Endothelial cell of umbilical vein (primary cell): ENCODE results near the gene ZBTB17. TPM values are rescaled to one million over a fixed set of nuclear protein-coding genes. Genes with fewer than 3 reads are reported as not detected.

ENCODE experiments used
- BruUV-seq: library from RNA; stranded (reverse); fragments of 400-500 nt; replicated peaks from 2 replicates; lab custom pipeline; 2021; lab: Mats Ljungman, UMichigan
- CTCF ChIA-PET: fragments of 300-600, 350-600 bp; sonication (Branson Sonifier 250); formaldehyde crosslinking; loops from one replicate; lab custom pipeline; 2021; ENCODE audit warnings: antibody characterized with exemption, inconsistent platforms; lab: Charles Lee
- POLR2A ChIA-PET: fragments of 300-600, 350-600 bp; sonication (Branson Sonifier 250); formaldehyde crosslinking; loops from one replicate; lab custom pipeline; 2021; ENCODE audit warnings: antibody characterized with exemption, inconsistent platforms; lab: Charles Lee
- DNase-seq: peaks from one replicate; pipeline ENCODE4 v3.0.0-alpha.2; 2011; ENCODE audit warnings: low read depth, low spot score
- FAIRE-seq: peaks from 2 replicates; lab custom pipeline; 2011; peaks lifted over from hg19 to GRCh38; lab: Jason Lieb, UNC
- H2AFZ ChIP-seq: 2 replicates; pipeline ENCODE4 v1.6.0; 2012; ENCODE audit warnings: low read depth, low read length, control low read depth, inconsistent platforms
- H3K27ac ChIP-seq: 2 replicates; pipeline ENCODE4 v1.5.1; 2011; ENCODE audit warnings: low read depth, mild to moderate bottlenecking, control low read depth, low read length, moderate library complexity; ENCODE audit not compliant: insufficient read depth
- H3K27me3 ChIP-seq, 2 experiments: 2 replicates each; pipeline versions ENCODE4 v1.6.0 to v1.6.1; 2011; ENCODE audit warnings: low read length in 2 of 2, mixed read lengths in 1 of 2; ENCODE audit not compliant: control insufficient read depth in 2 of 2, insufficient read depth in 2 of 2
- H3K36me3 ChIP-seq, 2 experiments: 2 replicates in 1 of 2; 3 replicates in 1 of 2; pipeline ENCODE4 v1.5.1; 2011; ENCODE audit warnings: low read length in 2 of 2, mild to moderate bottlenecking in 1 of 2, moderate library complexity in 1 of 2; ENCODE audit not compliant: control insufficient read depth in 2 of 2, insufficient read depth in 2 of 2; ENCODE audit errors: extremely low read depth in 1 of 2
- H3K4me1 ChIP-seq: 3 replicates; pipeline ENCODE4 v1.5.1; 2011; ENCODE audit warnings: mild to moderate bottlenecking, low read length; ENCODE audit not compliant: control insufficient read depth, insufficient read depth; ENCODE audit errors: extremely low read depth
- H3K4me2 ChIP-seq: 2 replicates; pipeline ENCODE4 v1.6.1; 2011; ENCODE audit warnings: low read length, control low read depth, mixed read lengths; ENCODE audit not compliant: insufficient read depth
- H3K4me3 ChIP-seq, 3 experiments: fragments of 200-600 bp in 1 of 3; sonication (generic), shearing (Covaris generic) in 1 of 3; replicated peaks in 1 of 3; 2 replicates each; pipeline ENCODE4 v1.5.1; 2011 to 2016; ENCODE audit warnings: control low read depth in 3 of 3, low read length in 3 of 3, mild to moderate bottlenecking in 2 of 3, inconsistent platforms in 1 of 3, low read depth in 1 of 3, moderate library complexity in 1 of 3; ENCODE audit not compliant: insufficient read depth in 1 of 3
- H3K79me2 ChIP-seq: 2 replicates; pipeline ENCODE4 v1.6.0; 2012; ENCODE audit warnings: low read length, inconsistent platforms; ENCODE audit not compliant: control insufficient read depth, insufficient read depth
- H3K9ac ChIP-seq: replicated peaks from 2 replicates; pipeline ENCODE3; 2011; ENCODE audit warnings: low read length, control low read depth; ENCODE audit not compliant: insufficient read depth; ENCODE audit errors: extremely low read depth
- H3K9me1 ChIP-seq: replicated peaks from 3 replicates; pipeline ENCODE4 v1.6.0; 2011; ENCODE audit warnings: mild to moderate bottlenecking, low read length; ENCODE audit not compliant: control insufficient read depth, insufficient read depth; ENCODE audit errors: extremely low read depth
- H3K9me3 ChIP-seq: replicated peaks from 2 replicates; pipeline ENCODE4 v1.5.1; 2012; ENCODE audit warnings: low read length, inconsistent platforms; ENCODE audit not compliant: control insufficient read depth, insufficient read depth
- H4K20me1 ChIP-seq: replicated peaks from 2 replicates; pipeline ENCODE3; 2011; ENCODE audit warnings: mild to moderate bottlenecking, low read length; ENCODE audit not compliant: control insufficient read depth, insufficient read depth; ENCODE audit errors: extremely low read depth
- EZH2 ChIP-seq: IDR thresholded peaks from 2 replicates; pipeline ENCODE4 v1.6.1; 2012; ENCODE audit warnings: borderline replicate concordance, low read depth, mild to moderate bottlenecking, moderate library complexity, low read length, inconsistent platforms; ENCODE audit not compliant: severe bottlenecking
- FOS ChIP-seq: IDR thresholded peaks from 2 replicates; pipeline ENCODE4 v1.6.1; 2011; ENCODE audit warnings: mild to moderate bottlenecking, low read length, moderate library complexity, borderline replicate concordance; ENCODE audit not compliant: insufficient read depth
- GATA2 ChIP-seq: IDR thresholded peaks from 2 replicates; pipeline ENCODE4 v1.7.0; 2011; ENCODE audit warnings: low read depth, mild to moderate bottlenecking, moderate library complexity, mixed read lengths, low read length; ENCODE audit not compliant: insufficient read length, insufficient read depth
- JUN ChIP-seq: IDR thresholded peaks from 2 replicates; pipeline ENCODE4 v1.6.1; 2011; ENCODE audit warnings: borderline replicate concordance, low read depth; ENCODE audit not compliant: insufficient read length, insufficient read depth
- MAX ChIP-seq: IDR thresholded peaks from 2 replicates; pipeline ENCODE4 v1.6.1; 2011; ENCODE audit not compliant: insufficient read depth, insufficient read length
- MYC ChIP-seq: IDR thresholded peaks from one replicate; pipeline ENCODE4 v1.6.1; 2011; ENCODE audit warnings: mild to moderate bottlenecking, low read depth, low read length
- POLR2A ChIP-seq: IDR thresholded peaks from 2 replicates; pipeline ENCODE4 v1.6.1; 2012; ENCODE audit warnings: low read depth, mild to moderate bottlenecking, control low read depth, low read length
- POLR2AphosphoS5 ChIP-seq: IDR thresholded peaks from 2 replicates; pipeline ENCODE4 v1.6.1; 2012; ENCODE audit warnings: low read depth, mild to moderate bottlenecking, control low read depth, low read length, moderate library complexity; ENCODE audit not compliant: insufficient read depth
- dilution Hi-C: fragments of 300-500 bp; cut with MboI; formaldehyde crosslinking; loops from one replicate; pipeline ENCODE4 v1.15.0; 2019; ENCODE audit warnings: low sequenced_read_pairs; ENCODE audit not compliant: extremely low pct_ligation_motif_present
- intact Hi-C: fragments of 100-400 bp; cut with micrococcal nuclease; formaldehyde crosslinking; loops from one replicate; pipeline ENCODE4 v1.10.0; 2022
- polyA plus RNA-seq, 4 experiments: library from polyadenylated mRNA; depleted of rRNA in 3 of 4; stranded (reverse) in 3 of 4; unstranded in 1 of 4; fragments of >200 nt; gene quantifications; 2 replicates each; pipeline versions ENCODE4 v1.2.1 to v1.2.3, GENCODE V29; 2011 to 2012; ENCODE audit warnings: missing spikeins in 1 of 4
- total RNA-seq: library from RNA; stranded (reverse); gene quantifications from 2 replicates; pipeline ENCODE4 v1.2.3, GENCODE V29; 2021
- TF ChIP-seq, protein P1 (sequence below), 2 donors: IDR thresholded peaks; 1 replicate in 1 of 2; 2 replicates in 1 of 2; pipeline ENCODE4 v1.5.1; 2011; ENCODE audit warnings: low read length in 2 of 2, mild to moderate bottlenecking in 2 of 2, moderate library complexity in 2 of 2, control low read depth in 1 of 2, inconsistent platforms in 1 of 2, low read depth in 1 of 2; ENCODE audit not compliant: insufficient read depth in 1 of 2; ENCODE audit errors: extremely low read depth in 1 of 2

The ZBTB17 gene
- total and polyA plus RNA-seq, 2 donors (not counting 3 experiments of a cell fraction or from before 2014, with no cell fraction given) = 43.9 to 72.7 TPM

DNA sequence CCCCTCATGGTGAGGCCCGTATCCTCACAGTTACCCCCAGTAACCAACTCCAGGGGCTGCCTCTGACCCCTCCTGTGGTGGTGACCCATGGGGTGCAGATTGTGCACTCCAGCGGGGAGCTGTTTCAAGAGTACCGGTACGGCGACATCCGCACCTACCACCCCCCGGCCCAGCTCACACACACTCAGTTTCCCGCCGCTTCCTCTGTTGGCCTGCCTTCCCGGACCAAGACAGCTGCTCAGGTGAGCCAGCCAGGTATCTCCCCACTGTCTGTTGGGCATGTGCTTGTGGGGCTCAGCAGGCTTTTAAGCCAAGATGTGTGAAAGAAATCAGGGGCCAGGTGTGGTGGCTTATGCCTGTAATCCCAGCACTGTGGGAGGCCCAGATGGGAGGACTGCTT is 39.9 kb downstream of the ZBTB17 start:
- dilution Hi-C loops = no loop called here
- no TSS peak for BruUV-seq
- Histone ChIP-seq H3K27me3 (no peaks in the 10 kb centered on the region), H3K36me3 (peaks cover 12 to 50% of the 10 kb centered on the region in 2 experiments), H3K9ac (no peak overlapping the region), H3K79me2 (no peaks in the 10 kb centered on the region), H3K4me3 (no peak overlapping the region), H3K4me1 (peaks cover 26% of the 10 kb centered on the region), H3K4me2 (no peak overlapping the region), H3K27ac (no peak overlapping the region), H3K9me3 (no peaks in the 10 kb centered on the region), H4K20me1 (no peaks in the 10 kb centered on the region), H3K9me1 (no peaks in the 10 kb centered on the region), H2AFZ (no peak overlapping the region)
- ChIA-PET POLR2A (no interaction called here), CTCF (interaction anchor here (1.1 to 2.6 kb wide), 4 partner anchors 13 to 144 kb away, joined by 3 to 31 read pairs (median 16); no protein-coding TSS in a partner anchor)
- DNase-seq = no peak
- TF ChIP-seq POLR2AphosphoS5 = no peak
- no peak for TF ChIP-seq POLR2A
- TF ChIP-seq JUN = no peak
- no peak for FAIRE-seq
- intact Hi-C loops = loop anchor here (2.0 kb wide), 1 partner anchor 101 kb away; no protein-coding TSS in a partner anchor

DNA sequence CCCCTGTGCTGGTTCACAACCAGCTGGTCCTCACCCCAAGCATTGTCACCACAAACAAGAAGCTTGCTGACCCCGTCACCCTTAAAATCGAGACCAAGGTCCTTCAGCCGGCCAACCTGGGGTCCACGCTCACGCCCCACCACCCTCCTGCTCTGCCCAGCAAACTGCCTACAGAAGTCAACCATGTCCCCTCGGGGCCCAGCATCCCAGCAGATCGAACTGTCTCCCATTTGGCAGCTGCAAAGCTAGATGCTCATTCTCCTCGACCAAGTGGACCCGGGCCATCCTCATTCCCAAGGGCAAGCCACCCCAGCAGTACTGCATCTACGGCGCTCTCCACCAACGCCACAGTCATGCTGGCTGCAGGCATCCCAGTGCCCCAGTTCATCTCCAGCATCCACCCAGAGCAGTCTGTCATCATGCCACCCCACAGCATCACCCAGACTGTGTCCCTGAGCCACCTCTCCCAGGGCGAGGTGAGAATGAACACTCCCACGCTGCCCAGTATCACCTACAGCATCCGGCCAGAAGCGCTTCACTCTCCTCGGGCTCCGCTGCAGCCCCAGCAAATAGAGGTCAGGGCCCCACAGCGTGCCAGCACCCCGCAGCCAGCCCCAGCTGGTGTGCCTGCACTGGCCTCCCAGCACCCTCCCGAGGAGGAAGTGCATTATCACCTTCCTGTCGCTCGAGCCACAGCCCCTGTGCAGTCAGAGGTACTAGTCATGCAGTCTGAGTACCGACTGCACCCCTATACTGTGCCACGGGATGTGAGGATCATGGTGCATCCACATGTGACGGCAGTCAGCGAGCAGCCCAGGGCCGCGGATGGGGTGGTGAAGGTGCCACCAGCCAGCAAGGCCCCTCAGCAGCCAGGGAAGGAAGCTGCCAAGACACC is 40.6 kb downstream of the ZBTB17 start:
- intact Hi-C loops = no loop called here
- Histone ChIP-seq H3K4me2 (no peak overlapping the region), H3K36me3 (peaks cover 15 to 51% of the 10 kb centered on the region in 2 experiments), H3K4me3 (no peak overlapping the region), H3K79me2 (no peaks in the 10 kb centered on the region), H3K9me3 (no peaks in the 10 kb centered on the region), H2AFZ (no peak overlapping the region), H3K9me1 (no peaks in the 10 kb centered on the region), H3K27me3 (no peaks in the 10 kb centered on the region), H4K20me1 (no peaks in the 10 kb centered on the region), H3K9ac (no peak overlapping the region), H3K4me1 (peaks cover 26% of the 10 kb centered on the region), H3K27ac (no peak overlapping the region)
- no peak for DNase-seq
- BruUV-seq = TSS peak; percentile 1
- POLR2A ChIA-PET = no interaction called here
- CTCF ChIA-PET = interaction anchor here (1.1 to 2.6 kb wide), 2 partner anchors 12 to 23 kb away, joined by 3 to 17 read pairs; no protein-coding TSS in a partner anchor
- TF ChIP-seq FOS = no peak
- TF ChIP-seq, protein P1, sequence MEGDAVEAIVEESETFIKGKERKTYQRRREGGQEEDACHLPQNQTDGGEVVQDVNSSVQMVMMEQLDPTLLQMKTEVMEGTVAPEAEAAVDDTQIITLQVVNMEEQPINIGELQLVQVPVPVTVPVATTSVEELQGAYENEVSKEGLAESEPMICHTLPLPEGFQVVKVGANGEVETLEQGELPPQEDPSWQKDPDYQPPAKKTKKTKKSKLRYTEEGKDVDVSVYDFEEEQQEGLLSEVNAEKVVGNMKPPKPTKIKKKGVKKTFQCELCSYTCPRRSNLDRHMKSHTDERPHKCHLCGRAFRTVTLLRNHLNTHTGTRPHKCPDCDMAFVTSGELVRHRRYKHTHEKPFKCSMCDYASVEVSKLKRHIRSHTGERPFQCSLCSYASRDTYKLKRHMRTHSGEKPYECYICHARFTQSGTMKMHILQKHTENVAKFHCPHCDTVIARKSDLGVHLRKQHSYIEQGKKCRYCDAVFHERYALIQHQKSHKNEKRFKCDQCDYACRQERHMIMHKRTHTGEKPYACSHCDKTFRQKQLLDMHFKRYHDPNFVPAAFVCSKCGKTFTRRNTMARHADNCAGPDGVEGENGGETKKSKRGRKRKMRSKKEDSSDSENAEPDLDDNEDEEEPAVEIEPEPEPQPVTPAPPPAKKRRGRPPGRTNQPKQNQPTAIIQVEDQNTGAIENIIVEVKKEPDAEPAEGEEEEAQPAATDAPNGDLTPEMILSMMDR (IDR thresholded peaks at IDR 0.05; ENCODE audit: extremely low read depth in 1 of 2, insufficient read depth in 1 of 2, low read depth in 1 of 2, low read length in 2 of 2) = no peak
- TF ChIP-seq EZH2 = no peak
- TF ChIP-seq POLR2AphosphoS5 = no peak
- TF ChIP-seq MAX = no peak
- no peak for TF ChIP-seq GATA2
- TF ChIP-seq MYC = no peak
- no peak for TF ChIP-seq JUN
- TF ChIP-seq POLR2A = no peak
- no peak for FAIRE-seq
- dilution Hi-C loops = no loop called here
